ENCODE data around the gene NALCN.
A peak's percentile ranks its signal among the peaks of the same experiment; 100 is the strongest.

NALCN gene

DNA sequence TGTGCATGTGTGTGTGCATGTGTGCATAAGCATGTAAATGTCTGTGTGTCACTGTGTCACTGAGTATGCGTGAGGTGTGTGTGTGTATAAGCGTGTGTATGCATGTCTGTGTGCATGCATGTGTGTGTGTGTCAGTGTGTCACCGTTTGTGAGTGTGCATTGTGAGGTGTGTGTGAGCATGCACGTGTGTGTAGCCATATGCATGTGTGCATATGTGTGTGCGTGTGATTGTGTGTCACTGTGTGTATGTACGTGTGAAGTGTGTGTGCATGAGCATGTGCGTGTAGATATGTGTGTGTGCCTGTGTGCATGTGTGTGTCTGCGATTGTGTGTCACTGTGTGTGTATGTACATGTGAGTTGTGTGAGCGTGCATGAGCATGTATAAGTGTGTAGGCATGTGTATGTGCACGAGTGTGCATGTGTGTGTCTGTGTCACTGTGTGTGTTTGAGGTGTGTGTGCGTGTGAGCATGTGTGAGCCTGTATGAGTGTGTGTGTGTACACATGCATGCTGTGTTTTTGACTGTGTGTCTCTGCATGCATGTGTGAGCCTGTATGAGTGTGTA, 144.5 kb downstream of the NALCN start:
- no peak for DNase-seq

DNA sequence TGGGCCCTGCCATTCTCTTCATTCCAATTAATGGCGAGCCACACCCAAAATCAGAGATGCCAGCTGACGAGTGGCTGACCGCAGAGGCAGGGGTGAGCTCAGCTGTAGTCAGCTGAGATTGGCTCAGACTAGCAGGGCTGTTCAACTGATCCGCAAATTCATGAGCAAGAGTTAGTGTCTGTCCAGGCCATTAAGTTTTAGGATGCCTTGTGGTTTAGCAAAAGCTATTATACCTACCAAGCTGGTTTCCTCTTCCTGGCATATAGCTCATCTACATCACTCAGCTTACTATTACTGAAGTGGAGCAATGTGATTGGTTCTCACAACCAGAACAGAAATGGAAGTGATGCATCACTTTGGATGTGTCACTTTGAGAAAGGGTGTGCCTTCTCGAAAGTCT, 148.7 kb downstream of the NALCN start:
- DNase-seq = peak; percentile 38

DNA sequence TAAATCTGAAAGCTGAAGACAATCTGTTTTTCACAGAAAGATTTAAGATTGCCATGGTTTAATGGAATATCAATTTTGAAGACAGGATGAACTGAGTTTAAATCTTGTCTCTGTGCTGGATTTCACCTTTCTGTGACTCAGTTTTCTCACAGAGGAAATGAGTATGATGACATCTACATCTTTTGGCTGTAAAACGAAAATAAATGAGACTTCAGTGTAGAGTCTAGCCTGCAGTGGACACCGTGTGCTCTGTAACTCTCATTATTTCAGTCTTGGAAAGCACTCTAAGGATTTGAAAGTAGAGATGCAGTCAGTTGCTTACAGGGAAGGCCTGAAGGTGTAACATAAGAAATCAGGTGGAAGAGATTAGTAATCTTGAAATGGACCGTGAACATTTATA, 150.4 kb downstream of the NALCN start:
- DNase-seq = no peak

DNA sequence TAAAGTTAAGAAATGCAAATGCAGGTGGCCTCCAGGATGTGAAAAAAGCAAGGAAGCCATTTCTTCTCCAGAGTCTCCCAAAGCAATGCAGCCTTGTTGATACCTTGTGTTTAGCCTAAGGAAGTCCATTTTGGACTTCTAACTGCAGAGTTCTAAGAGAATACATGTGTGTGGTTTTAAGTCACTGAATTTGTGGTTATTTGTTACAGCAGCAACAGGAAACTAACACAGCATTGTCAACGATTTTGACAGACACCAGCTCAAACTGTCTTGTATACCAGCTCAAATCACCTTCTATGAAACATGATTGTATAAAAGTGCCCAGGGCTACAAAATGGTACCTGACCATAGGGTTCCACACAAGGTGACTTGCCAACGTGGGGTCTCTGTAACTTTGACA, 151.4 kb downstream of the NALCN start:
- no peak for DNase-seq

DNA sequence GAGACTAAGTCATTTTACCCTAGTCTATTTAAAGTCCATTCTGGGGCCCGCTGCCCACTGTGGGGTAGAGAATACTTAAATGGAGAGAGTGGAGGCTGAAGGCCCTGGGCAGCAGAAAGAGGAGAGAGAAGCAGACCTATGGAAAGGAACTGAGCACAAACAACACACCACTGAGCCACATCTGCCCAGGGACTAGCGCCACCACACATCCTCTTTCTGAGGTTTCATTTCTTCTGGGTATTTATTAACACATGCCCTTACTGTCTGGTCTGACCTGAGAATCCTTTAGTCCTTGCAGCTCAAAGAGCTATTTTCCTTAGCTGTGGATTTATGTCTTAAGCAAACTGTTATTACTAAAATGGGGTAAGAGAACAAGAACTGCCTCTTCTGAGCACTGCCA, 154.0 kb downstream of the NALCN start:
- DNase-seq = no peak

DNA sequence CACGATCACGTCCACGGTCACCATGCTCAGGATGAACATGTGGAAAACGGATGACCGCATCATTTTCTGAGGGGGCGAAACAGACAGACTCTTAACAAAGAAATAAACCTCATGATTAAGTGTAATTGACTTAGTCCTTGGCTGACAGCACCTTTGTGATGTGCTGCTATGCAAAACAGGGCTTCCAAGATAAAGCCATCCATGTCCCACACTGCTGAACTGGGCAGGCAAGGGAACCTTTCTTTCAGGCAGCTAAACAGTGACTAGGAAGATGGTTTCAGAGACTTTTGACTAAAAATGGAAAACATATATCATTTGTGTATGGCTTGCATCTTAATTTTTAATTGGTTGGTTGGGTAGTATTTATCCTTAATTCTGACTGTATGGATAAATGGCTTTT, 157.8 kb downstream of the NALCN start:
- DNase-seq = no peak

DNA sequence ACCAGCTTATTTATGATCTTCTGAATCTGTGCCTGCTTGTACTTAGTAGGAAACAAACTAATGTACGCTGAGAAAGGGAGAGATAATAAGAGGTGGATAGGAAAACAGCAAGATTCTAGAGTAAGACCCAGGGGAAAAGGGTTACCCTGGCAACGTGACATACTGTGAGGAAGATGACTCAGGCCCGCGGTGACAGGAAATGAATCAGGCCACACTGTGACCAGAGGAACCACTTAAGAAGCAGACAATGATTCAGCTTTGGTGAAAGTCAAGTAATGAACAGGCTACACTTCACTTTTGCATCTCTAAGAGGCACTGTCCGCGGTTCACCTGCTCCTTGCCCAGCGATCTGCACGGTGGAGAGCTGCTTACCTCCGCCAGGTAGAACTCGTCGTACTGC, 158.2 kb downstream of the NALCN start:
- DNase-seq = peak; percentile 96

DNA sequence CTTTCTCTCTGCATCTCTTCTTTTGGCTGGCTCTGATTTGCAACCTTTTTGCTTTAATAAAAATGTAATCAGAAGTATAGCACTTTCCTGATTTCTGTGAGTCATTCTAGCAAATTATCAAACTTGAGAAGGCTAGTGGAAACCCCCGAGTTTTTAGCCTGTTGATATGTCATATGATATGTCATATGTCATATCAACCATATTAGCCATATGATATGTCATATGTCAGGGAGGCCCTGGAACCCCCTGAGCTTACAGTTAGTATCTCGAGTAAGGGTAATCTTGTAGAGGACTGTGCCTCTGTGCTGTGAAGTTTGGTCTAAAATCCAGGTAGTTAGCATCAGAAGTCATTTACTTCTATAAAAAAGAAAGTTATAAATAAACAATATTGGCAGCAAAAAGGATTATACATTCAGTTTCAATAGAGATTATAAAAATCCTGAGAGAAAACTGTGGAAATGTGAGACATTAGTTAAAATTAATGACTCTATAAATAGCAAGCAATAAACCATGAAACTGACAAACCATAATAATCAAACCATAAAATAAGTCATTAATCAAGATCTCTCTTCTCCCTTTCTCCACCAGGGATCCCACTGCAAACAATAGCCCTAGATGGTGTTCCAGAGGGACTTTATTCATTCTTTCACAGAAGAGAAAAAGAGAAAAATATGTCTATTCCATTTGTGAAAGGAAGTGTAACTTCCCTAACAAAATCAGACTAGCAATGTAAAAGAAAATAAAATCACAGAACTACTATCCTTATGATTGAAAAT, 167.4 kb downstream of the NALCN start:
- no peak for DNase-seq

DNA sequence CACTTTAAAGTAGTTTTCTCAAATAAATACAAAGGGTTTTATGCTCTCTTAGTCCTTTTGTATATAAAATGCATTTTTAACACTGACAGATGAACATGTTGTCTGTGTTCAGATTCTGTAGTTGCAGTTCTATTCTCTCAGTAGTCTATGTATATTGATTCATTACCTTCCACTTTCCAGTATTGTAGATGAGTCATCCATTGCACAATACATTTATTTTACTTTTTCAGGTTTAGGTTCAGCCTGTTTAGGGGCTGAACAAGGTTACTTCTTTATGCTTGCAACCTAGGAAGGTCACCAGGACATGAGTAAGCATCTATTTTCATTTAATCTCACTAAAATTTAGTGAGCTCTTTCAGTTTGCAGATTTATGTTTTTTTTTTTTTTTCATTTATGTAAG, 173.6 kb downstream of the NALCN start:
- no peak for DNase-seq

DNA sequence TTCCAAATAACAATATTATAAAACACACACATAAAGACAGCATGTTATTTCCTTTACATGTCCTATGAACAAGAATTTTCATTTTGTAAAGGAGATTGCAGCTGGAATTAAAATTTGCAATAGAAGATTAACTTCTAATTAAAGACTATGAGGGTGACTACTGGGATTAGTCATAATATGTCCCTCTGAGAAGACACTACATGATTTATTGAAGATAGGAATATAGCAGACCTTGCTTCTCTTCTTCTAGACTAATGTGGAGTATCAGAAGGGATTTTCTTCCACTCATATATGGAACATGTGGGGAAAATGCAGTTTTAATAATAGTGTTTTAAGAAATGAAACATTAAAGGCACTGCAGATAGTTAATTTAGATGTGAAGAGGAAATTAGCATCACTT, 177.8 kb downstream of the NALCN start:
- DNase-seq = no peak

DNA sequence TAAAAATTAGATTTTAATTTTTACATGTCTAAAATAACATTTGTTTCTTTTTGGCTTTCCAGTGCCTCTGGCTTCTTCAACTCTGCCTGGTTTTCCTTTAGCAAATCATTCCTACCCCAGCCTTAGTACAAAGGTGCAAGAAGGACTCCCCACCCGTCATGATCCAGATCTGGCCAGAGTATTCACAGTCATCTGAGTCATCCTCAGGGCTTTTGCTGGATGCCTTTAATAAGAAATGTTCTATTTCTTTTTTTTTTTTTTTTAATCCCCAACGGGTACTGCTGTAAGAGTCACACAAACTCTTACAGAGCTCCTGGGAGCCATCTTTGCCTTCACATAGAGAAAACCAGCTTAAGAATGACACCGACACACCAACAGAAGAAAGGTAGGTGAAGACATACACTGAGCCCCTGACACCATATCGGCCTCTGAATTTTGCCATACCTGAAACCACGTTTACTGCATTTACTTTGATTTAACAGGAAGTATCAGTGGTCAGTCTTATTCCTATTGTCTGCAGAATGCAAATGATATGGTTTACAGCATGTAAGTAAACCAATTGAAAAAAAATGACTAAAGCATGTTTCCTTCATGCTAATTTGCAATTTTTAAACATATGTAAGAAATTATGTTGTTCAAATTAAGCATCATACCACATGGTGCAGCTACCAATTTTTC, 184.4 kb downstream of the NALCN start:
- peak; percentile 29 for DNase-seq

DNA sequence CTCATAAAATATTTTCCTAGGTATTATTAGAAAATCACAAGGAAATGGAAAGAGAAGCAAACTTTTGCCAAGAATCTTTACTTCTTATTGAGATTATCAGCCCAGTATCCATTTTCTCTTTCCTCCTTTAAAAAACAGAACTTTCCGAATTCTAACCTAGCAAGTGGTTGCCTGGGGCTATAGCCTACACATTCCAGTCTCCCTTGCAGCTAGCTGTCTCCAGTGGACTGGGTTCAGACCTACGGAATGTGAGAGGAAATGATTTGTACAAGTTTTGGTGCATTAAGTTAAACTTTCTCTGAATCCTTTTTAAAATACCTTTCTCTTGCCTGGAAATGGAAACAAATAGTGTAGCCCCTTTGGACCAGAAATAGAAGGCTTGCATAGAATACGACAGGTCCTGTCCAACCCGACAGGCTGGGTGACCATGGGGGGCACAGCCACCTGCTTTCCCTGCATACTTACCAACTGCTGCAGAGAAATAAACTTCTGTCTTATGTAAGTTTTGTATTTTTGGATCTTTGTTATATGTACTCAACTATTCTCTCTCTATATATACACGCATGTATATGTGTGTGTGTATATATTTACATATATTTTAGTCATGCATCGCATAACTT, 185.9 kb downstream of the NALCN start:
- DNase-seq = no peak

DNA sequence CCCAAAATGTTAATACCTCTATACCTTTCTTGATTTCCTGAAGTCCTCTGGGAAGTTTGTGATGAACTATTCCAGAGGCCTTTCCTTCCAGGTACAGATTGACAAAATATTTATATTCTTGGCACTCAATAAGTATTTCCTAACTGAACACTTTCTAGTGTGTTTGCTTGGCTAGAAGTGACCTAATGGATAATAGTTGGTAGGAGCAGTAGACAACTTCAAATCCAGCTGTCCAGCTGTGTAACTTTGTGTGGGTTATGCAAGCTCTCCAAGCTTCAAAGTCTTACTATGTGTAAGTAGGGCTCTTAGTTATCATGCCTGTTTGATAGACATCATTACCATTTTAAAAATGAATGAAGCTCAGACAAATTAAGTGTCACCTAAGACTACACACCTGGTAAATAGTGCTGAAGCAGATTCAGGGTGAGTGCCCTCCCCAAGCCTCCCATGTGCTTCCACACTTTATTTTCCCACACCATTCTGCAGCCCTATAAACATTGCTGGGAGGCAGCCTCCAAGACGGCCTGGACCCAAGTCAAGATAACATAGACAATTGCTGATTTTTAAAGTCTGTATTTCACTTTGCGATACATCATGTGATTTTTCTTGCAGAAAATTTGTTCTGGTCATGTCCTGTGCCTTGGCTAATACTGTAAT, 196.6 kb downstream of the NALCN start:
- DNase-seq = no peak

DNA sequence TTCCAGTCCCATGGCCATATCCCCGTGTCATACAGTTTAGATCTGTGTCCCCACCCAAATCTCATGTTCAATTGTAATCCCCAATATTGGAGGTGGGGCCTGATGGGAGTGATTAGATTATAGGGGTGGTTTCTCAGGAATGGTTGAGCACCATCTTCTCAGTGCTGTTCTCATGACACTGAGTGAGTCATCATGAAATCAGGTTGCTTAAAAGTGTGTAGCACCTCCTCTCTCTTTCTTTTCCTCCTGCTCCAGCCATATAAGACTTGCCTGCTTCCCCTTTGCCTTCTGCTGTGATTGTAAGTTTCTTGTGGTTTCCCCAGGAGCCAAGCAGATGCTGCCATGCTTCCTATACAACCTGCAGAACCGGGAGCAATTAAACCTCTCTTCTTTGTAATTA, 197.8 kb downstream of the NALCN start:
- DNase-seq = peak; percentile 21

DNA sequence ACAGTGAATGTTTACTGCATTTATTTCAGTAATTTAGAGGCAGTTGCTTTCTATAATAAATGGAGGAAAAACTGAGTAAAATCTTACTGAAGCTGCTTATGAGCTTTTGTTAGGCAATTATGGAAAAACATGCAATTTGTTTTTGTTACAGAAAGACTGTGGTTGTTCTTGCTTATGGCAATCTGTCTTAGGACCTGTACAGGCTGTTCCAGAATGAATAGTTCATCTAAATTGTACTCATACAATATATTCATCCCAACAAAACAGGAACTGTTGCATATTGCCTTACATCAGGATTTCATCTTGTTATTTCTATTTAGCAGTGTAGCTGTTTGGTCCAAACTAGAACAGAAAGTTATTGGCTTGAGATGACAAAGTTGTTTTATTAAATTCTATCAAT, 199.2 kb downstream of the NALCN start:
- no peak for DNase-seq

DNA sequence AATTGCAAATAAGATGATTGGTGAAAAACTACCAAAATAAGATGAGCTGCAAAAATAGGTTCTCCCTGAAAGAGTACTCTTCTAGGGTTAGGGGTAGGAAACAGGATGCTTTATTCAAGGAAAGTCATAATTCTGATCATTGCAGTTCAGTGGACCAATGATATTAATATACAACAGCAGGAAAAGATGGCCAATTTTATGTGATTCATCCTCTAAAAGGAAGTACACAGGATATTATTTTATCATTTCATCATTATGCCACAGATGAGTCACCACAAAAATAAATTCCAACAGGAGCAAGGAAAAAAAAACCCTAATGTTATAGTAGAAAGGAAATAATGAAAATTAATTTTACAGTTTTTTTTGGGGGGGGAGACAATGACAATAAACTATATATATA, 205.0 kb downstream of the NALCN start:
- DNase-seq = peak; percentile 70

DNA sequence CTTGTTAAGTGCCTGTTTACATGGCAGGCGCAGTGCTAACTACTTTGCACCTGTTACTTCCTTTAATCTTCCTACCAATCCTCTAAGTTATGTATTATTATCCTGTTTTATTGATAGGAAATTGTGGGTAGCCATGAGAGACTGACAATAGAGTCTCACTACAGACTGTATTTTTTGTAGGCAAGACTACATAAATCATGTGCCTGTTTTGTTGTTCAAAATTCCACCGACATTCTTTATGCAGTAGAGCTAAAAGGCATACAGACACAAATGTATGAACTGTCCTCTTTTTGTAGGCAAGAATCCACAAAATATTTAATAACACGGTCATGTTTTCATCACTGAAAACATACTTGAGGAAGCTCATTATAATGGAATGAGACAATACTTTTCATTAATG, 205.5 kb downstream of the NALCN start:
- DNase-seq = peak; percentile 18

DNA sequence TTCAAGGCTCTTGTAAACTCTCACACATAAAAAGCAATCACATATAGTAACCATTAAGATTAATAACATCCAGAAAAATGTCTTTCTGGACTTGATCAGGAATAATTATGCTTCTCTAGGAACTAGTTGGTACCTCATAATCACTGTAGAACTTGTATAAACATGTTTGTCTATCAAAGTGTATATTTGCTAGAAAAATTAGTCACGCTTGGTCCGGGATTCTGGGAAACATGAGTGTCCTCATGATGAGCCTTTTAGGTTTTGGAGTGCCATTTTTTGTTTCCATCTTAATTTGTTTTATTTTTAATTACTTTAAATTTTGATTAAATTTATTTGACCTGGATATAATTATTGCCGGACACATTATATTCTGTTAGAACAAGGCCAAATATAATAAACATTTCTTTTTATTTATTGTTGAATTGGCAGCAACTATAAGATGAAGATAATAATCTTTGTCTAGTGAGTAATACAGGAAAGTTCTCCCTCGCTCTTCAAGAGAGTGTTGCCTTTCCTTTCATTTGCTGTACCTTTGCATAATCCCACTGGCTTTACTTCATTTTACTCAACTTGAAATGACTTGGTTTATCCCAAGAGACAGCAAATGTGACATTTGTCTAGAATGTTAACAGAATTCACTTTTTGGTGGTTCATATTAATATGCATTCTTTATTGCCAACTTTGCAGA, 207.0 kb downstream of the NALCN start:
- DNase-seq = no peak

DNA sequence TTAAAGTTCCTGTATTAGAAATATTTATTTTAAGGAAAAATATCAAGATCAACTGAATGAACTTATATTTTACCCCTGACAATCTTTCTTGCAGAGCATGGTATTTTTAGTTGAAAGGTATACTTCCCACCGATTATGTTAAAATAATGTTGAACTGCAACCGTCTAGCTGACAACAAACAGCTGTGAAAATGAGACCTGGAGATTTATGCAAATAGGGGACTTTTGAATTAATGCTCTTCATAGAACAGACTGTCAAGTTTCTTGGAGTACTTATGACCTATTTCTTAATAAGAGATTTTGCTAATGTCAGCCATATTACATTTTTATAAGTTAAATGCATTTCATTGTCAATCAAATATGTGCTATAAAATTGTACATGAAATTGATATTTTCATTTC, 210.9 kb downstream of the NALCN start:
- DNase-seq = no peak

DNA sequence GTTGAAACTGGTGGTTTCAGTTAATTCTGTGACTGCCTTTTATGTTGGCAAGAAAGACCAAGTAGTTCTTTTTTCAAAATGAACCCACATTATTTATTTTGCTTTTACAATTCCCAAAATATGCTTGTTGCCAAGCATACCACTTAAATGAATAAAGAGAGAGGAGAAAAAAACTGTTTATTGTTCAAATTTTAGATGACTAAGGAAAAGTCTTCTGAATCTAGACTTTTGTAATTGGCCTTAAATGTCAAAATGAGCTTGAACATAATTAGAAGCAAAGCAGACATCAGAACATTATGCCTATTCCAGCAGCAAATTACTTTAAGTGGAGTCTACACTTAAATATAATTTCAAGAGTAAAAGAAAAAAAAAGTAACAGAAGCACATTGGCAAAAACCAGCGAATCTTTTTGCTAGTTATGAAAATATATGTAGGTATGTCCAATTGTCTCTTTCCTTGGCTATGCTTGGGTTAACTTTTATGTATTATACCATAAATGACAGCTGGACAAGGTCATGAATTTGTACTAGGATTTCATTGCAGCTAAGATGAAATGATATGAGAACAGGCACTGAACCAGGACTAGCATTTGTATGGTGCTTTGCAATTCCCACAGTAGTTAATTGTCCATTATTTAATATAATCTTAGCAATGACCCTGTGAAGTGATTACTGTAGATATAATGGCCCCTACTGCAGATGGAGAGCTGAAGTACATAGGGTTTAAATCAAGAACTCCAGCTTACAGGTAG, 211.9 kb downstream of the NALCN start:
- DNase-seq = no peak

DNA sequence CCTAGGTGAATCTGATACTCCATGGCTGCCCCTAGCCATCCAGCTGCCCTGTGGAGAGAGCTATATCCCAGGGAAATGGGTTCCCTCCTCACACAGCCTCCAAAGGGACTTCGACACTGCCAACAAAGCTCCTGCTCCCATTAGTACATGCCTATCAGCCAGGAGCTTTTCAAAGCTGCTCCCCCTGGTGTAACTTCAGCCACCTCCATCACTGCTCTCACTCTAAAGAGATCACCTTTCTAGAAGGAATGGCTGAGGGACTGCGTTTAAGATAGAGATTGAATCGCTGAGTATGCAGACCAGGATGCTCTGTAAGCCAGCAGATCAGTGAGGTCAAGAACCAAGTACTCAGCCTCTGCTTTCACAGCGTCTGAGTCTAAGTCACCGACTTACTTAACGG, 213.7 kb downstream of the NALCN start:
- DNase-seq = no peak

DNA sequence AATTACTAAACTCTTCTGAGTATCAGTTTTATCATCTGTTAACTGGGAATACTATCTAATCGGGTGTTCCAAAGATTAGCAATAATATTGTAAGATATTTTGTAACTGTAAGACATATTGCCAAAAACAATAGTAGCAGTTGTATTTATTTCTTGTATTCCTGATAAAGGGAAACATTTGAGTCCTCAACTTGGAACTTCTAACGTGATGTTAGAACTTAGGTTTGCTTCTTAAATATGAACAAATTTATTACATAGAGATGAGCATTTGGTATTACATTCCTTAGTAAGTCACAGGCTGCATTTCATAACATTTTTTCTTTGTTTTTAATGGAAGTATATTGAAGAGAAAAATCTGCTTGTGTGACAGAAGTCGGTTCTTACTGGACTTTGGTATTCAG, 225.3 kb downstream of the NALCN start:
- no peak for DNase-seq

Measured in fibroblast of skin of right biceps (primary cell).